CD4-positive, alpha-beta T cell treated with Interferon gamma for 1 hour (primary cell): Measurements from ENCODE around the gene RTP5.

Experiments
- DNase-seq: peaks from one replicate; pipeline ENCODE4 v3.0.0-alpha.2; 2020

RTP5 gene

DNA sequence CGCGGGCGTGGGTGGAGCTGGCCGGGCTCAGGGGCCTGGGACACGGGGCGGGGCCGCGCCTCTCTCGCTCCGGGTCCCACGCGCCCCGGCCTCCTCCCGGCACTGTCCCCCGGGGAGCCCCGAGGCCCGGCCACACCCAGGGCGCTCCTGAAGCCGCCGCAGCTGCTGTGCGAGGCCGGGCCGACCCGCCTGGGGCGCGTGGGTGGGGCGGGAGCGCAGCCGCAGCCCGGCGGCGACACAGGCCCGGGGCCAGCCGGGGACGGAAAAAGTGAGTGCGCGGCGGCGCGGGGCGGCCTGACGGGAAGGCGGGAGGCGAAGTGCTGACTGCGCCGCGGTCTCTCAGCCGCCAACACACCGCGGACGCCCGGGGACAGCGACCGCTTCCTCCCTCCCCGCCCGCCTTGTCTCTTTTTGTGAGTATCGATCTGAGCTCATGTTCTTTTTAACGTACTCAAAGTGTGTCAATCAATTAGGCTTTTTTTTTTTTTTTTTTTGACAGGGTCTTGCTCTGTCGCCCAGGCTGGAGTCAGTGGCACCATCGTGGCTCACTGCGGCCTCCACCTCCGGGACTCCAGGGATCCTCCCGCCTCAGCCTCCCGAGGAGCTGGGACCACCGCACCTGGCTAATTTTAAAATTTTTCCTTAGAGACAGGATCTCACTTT lies 25.3 kb upstream of the RTP5 start:
- peak; percentile 71 for DNase-seq

- DNase-seq, result no peak
Measured at GRCh38 chr2:241844831-241845578, 24.5 kb upstream of the RTP5 start.

DNA sequence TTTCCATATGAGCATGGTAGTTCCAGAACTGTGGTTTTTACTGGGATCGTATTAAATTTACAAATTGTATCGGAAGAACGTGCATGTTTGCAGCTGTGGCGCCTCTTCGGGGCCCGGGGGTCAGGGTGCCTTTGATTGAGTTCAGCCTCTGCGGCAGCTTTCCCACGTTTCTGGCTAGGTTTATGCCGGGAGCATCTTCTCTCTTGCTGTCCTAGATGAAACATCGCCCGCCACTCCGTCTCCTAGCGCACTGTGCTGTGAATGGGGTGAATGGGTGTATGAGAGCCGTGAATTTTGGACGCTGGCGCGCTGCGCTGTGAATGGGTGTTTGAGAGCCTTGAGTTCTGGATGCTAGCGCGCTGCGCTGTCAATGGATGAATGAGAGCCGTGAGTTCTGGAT lies 23.1 kb upstream of the RTP5 start:
- DNase-seq, result no peak

DNA sequence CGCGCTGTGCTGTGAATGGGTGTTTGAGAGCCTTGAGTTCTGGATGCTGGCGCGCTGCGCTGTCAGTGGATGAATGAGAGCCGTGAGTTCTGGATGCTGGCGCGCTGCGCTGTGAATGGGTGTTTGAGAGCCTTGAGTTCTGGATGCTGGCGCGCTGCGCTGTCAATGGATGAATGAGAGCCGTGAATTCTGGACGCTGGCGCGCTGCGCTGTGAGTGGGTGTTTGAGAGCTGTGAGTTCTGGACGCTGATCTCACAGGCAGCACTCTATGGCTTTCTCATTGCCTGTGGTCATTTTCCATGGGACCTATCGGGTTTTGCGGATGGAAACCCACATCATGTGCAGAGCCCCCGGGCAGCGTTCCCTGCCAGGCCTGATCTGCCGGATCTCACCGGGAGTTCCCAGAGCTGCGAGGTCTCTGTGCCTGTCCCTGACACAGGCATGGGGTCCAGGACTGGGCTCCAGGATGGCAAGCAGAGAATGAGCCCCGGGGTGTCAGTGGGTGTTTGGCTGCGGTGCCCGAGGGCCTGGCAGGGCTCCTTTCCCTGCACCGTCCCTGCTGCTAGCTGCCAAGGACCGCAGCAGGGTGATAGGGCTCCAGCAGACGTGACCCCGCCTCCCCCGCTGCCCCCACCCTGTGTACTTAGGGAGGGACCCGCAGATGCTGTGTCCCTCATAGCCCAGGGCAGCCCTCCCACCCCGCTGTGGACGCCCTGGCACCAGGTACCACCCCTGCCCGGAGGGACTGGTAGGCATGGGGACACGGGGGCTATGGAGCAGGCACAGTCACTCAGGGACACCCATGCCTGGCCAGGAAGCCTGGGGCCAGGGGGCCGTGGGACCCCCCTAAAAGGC lies 20.5 kb upstream of the RTP5 start:
- no peak for DNase-seq

DNA sequence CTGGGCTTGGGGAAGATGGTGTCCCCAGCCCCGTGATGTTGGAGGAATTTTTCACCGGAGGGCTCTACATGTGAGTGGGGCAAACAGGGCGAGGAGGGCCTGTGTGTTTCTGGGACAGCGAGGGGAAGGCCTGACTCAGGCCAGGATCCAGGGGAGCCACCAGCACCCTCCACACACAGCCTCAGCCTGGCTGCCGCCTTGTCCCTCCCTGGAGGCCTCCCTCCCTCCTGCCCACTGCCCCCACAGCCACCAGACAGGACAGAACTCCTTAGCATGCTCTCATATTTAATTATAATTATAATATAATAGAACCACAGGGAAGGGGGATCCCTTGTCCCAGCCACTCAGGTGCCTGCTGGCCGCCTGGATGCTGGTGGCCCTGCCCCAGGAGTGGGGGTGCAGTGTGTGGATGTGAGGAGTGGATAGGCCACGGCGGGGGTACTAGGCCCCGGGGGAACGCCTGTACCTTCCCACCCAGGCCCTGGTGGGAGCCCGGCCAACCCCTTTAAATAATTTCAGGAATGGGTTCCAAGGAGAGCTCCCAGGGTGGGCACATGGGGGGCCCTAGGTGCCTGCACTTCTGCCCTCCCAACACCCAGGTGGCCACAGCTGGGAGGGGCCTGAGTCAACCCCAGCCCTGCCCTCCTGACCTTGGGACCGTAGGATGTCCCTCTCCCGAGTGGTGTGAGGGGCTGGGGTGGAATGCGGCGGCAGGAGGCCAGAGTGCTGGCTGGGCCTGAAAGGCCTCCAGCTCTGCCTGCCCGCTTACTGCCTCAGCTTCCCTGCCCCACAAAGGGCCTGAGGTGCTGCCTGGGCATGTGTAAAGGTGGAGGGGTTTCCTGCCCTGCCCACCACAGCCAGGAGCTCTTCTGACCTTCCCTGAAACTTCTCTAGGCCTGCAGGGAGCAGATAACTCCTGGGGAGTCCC lies 19.6 kb upstream of the RTP5 start:
- DNase-seq, result no peak

DNA sequence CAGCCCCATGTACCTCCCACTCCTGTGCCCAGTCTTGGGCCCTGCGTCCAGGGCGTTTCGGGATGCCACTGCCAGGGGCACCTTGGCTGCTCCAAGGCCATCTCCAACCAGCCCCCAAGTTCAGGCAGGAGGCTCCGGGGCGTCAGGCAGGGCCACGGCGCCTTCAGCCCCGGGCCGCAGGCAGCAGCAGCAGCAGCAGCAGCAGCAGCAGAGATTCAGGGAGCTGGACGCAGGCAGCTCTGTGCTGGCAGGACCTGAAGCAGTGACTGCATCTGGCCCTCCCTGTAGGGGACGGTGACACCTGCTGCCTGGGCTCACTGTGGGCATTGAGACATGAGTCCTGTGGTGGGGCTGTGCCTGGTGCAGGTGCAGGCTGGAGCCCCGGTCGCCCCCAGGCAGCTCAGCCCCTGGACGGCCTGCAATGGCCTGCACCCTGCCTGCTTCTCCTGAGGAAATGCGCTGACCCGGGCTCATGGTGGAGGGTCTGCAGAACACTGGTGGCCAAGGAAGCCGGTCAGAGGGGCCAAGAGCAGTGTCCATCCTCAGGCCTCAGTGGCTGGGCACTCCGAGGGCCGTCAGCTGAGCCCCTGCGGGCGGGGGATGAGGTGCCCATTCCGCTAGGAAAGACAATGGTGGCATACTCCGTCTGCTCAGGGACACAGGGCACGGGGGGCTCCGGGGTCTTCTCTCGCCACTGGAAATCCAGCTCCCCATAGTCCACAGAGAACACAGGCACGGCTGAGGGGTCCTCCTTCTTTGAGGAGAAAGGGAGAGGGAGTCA lies 18.8 kb upstream of the RTP5 start:
- DNase-seq, result no peak

DNA sequence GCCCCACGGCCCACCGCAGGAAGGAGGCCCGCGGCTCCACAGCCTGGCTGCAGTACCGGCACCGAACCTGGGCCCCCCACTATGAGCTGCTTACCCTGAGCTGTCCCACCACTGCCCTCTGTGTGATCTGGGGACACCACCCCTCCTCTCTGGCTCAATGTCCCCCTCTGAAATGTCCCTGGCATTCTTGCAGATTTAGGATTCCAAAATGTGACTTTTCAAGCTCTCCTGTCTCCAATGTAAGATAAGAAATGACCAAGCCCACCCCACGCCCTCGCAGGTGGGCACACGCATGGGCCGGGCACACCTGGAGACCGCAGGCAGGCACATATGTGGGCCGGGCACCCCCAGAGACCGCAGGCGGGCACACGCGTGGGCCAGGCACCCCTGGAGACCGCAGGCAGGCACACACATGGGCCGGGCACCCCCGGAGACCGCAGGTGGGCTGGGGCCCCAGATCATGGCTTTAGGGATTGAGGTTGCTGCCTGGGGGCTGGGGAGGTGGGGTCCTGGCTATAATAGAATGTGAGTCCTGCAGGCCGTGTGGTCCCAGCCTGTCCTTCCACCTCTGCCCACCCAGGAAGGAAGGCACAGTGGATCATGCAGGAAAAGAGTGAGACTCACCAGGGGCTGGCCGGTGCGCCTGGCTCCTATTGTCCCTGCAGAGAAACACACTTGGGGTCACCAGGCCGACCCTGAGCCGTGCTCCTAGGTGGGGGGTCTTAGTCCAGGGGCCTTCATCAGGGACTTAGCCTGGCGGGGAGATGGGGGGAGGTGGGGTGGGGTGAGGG lies 18.0 kb upstream of the RTP5 start:
- DNase-seq, result no peak

GRCh38 chr2:241852116-241852980 lies 17.2 kb upstream of the RTP5 start:
- no peak for DNase-seq

- no peak for DNase-seq
Measured at GRCh38 chr2:241852981-241853631, 16.4 kb upstream of the RTP5 start.

DNA sequence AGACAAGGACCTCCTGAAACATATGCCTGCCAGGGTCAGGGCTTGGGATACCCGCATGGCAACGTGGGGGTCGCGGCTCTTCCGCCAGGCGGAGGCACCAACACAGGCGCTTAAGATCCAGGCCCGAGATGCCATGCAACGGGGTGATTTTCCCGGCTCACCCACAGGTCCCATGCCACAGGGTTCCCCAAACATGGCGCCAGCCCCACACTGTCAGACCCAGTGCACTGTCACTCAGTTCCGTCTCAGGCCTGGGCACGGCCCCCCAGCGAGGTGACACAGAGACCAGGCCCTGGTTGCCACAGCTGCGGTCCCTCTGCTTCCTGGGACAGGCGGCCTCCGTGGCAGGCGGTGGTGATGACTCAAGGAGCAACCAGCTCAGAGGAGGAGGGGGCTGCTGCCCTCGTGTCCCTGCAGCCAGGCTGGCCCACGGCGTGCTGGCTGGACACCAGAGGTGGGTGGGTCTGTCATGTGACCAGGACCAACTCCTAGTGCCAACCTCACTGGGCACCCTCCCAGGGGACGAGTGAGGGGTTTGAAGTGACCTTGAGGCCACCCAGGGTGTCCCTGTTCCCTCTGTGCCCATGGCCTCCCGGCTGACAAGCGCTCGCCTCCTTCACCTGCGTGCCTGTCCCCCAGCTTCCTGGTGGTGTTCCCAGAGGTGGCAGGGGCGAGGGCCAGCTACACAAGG lies 15.7 kb upstream of the RTP5 start:
- DNase-seq, result no peak

DNA sequence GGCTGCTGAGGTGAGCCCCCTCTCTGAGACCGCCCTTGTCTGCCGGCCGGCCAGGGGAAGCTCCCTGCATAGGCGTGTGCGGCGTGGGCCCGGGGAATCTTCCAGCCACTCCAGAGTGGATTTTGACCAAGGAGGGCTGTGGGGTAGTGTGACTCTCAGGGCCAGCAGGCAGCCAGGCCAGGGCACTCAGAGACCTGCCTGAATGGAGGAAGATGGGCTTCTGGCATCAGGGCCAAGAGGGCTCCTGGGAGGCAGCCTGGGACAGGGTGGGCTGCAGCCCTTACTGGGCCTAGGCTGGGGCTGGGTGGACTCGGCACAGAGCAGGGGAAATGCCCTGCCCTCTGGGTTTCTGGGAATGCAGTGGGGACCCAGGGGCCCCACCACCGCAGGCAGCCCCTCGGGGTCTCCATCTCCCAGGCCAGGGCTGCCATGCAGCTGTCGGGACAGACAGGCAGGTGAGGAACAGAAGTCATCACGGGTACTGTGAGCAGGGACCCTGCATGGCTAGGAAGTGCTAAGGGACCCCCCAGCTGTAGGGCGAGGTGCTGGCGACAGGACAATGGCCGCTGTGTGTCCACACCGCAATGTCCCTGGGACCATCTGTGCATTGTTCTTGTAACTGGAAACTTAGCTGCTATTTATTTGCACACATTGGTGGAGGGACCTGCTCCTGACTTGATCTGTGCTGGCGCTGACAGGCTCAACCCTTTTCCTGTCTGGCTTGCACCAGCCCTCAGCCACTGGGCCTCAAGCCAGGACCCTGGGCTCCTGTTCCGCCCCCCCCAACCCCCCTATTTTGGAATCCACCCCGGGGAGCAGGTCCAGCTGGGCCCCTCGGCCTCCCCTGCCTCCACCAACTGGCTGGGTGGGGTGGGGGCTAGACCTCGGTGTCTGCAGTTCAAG lies 14.9 kb upstream of the RTP5 start:
- DNase-seq, result no peak

DNA sequence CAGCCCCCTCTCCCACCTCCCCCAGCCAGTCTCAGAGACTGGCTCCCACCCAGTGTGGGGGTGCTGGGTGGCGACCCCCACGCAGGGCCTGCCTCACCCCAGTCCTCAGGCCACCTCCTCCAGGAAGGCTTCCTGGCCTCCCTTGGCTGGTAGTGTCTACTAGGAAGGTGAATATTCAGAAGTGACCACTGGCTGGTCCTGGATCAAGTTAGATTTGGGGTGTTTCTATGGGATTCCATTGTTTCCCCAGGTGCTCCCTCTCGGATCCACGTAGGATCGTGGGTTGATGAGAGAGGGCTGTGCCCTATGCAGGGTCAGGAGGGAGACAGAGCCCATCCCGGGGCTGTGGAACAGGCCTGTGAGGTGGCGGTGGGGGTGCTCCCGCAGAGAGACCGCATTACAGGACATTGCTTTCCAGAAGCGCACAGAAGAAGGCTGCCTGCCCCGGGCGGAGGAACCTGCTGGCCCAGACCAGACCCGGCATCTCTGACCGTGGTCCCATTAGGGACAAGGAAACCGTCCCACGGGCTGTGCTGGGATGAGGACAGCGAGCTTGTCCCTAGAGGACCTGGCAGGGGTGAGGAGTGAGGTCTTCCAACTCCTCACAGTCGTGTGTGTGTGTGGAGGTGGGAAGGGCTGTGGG lies 14.2 kb upstream of the RTP5 start:
- no peak for DNase-seq

GRCh38 chr2:241855888-241856422 lies 13.6 kb upstream of the RTP5 start:
- no peak for DNase-seq

GRCh38 chr2:241857041-241857541 lies 12.4 kb upstream of the RTP5 start:
- DNase-seq, result no peak

DNA sequence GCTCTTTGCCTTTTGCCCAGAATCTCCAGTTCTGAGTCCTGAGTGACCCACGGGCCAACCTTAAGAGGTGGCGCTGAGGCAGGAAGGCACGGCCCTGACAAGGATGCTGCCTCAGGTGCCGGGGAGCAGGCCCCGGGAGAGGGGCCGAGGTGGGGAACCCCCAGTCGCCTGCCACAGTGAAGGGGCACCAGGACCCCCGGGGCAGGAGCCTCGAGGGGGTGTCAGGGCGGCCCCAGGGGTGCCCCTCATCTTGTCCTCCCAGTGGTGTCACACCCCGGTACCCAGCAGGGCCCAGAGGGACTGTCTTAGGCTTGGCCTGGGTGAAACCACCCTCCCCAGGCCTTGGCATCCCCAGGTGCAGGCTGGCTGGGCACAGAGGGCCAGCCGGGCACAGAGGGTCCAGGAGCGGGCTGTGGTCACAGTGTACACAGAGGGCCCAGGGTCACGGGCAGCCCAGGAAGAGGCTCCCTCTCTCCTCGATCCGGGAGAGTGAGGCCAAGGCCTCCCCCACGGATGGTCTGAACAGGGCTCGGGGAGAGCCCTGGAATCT lies 11.9 kb upstream of the RTP5 start:
- no peak for DNase-seq
